Adrenal gland (tissue), 5 donors: ENCODE results near the gene MACF1.

ENCODE experiments used
- CTCF ChIP-seq, 6 experiments: fragments of 450-650 bp in 4 of 6; fragments of 200-600 bp in 2 of 6; sonication (generic) in 1 of 6; IDR thresholded peaks; 1 replicate in 5 of 6; 2 replicates in 1 of 6; pipeline versions ENCODE4 v1.5.1 to v1.8.0; 2016 to 2021; ENCODE audit warnings: antibody characterized with exemption in 6 of 6, mild to moderate bottlenecking in 2 of 6, moderate library complexity in 1 of 6
- POLR2A ChIP-seq, 2 donors: fragments of 450-650 bp; IDR thresholded peaks; one replicate each; pipeline ENCODE4 v1.6.1; 2017; ENCODE audit warnings: antibody characterized with exemption in 2 of 2, mild to moderate bottlenecking in 2 of 2, moderate library complexity in 1 of 2
- donor health status: DM: no; HTN: no; CAD: no.

- TF ChIP-seq CTCF (IDR thresholded peaks at IDR 0.05): no peak
- no peak for TF ChIP-seq POLR2A (IDR thresholded peaks at IDR 0.05)
Observed at GRCh38 chr1:39359028-39359570, 154.6 kb downstream of the MACF1 start.
